Loucy (cell line): Measurements from ENCODE around the gene SF3B3.

Experiments used
- H2AFZ ChIP-seq: fragments of 200-600 bp; sonication (generic); 2 replicates; pipeline ENCODE4 v1.6.0; 2016; ENCODE audit warnings: antibody characterized with exemption, mild to moderate bottlenecking, low read length, moderate library complexity
- H3F3A ChIP-seq: fragments of 200-600 bp; 2 replicates; pipeline ENCODE4 v1.6.0; 2016; ENCODE audit warnings: antibody characterized with exemption, low read depth, mild to moderate bottlenecking
- H3K27me3 ChIP-seq: fragments of 200-600 bp; sonication (generic); 2 replicates; pipeline ENCODE4 v1.6.1; 2014; ENCODE audit warnings: low read length, mild to moderate bottlenecking; ENCODE audit not compliant: insufficient read depth, poor library complexity, severe bottlenecking
- H3K36me3 ChIP-seq: fragments of 200-600 bp; sonication (generic); 2 replicates; pipeline ENCODE4 v1.6.1; 2016; ENCODE audit warnings: low read length; ENCODE audit not compliant: insufficient read depth
- H3K4me1 ChIP-seq: fragments of 200-600 bp; sonication (generic); 2 replicates; pipeline ENCODE4 v1.5.1; 2014; ENCODE audit warnings: low read length, mild to moderate bottlenecking; ENCODE audit not compliant: insufficient read depth, poor library complexity, severe bottlenecking
- H3K4me2 ChIP-seq: fragments of 200-600 bp; sonication (generic); 2 replicates; pipeline ENCODE4 v1.6.0; 2014; ENCODE audit warnings: antibody characterized with exemption, low read length, low read depth, mild to moderate bottlenecking; ENCODE audit not compliant: poor library complexity, severe bottlenecking
- H3K4me3 ChIP-seq: fragments of 200-600 bp; sonication (generic); 2 replicates; pipeline ENCODE4 v1.5.1; 2014; ENCODE audit warnings: low read length, mild to moderate bottlenecking, mixed read lengths; ENCODE audit not compliant: poor library complexity, severe bottlenecking
- H3K79me2 ChIP-seq: fragments of 200-600 bp; sonication (generic); 2 replicates; pipeline ENCODE4 v1.6.1; 2014; ENCODE audit warnings: low read length; ENCODE audit not compliant: insufficient read depth
- H3K9ac ChIP-seq: fragments of 200-600 bp; sonication (generic); 2 replicates; pipeline ENCODE4 v1.6.0; 2014; ENCODE audit warnings: mild to moderate bottlenecking, low read depth, low read length, moderate library complexity; ENCODE audit not compliant: poor library complexity, severe bottlenecking
- H3K9me2 ChIP-seq: fragments of 200-600 bp; sonication (generic); replicated peaks from 2 replicates; pipeline ENCODE4 v1.6.1; 2016; ENCODE audit warnings: low read depth, low read length, mixed read lengths
- H3K9me3 ChIP-seq: fragments of 200-600 bp; sonication (generic); 2 replicates; pipeline ENCODE4 v1.6.1; 2014; ENCODE audit warnings: mild to moderate bottlenecking, antibody characterized with exemption, low read length, low read depth; ENCODE audit not compliant: insufficient read depth
- H4K20me1 ChIP-seq: fragments of 200-600 bp; sonication (generic); 2 replicates; pipeline ENCODE4 v1.6.0; 2014; ENCODE audit warnings: antibody characterized with exemption, low read length, mild to moderate bottlenecking; ENCODE audit not compliant: insufficient read depth, poor library complexity, severe bottlenecking
- CTCF ChIP-seq: fragments of 200-600 bp; sonication (generic); conservative IDR thresholded peaks from 2 replicates; pipeline ENCODE4 v1.5.1; 2014; ENCODE audit warnings: mild to moderate bottlenecking, antibody characterized with exemption, low read length
- EZH2phosphoT487 ChIP-seq: fragments of 200-600 bp; IDR thresholded peaks from 2 replicates; pipeline ENCODE4 v1.6.1; 2018; ENCODE audit warnings: antibody characterized with exemption, mild to moderate bottlenecking, moderate library complexity, borderline replicate concordance

SF3B3 gene

GRCh38 chr16:70476272-70477020, 47.2 kb upstream of the SF3B3 start:
- Histone ChIP-seq H3K4me3 (no peak overlapping the region), H2AFZ (no peak overlapping the region), H3K4me2 (no peak overlapping the region), H4K20me1 (no peaks in the 10 kb centered on the region), H3K9ac (no peak overlapping the region), H3K9me2 (no peaks in the 10 kb centered on the region), H3F3A (no peaks in the 10 kb centered on the region), H3K36me3 (no peaks in the 10 kb centered on the region; the same call in 1 of the 2 replicates), H3K27me3 (no peaks in the 10 kb centered on the region), H3K79me2 (no peaks in the 10 kb centered on the region), H3K4me1 (no peaks in the 10 kb centered on the region), H3K9me3 (no peaks in the 10 kb centered on the region)
- TF ChIP-seq CTCF (no peak), EZH2phosphoT487 (no peak)

- Histone ChIP-seq H3K27me3 (no peaks in the 10 kb centered on the region), H3K9ac (no peak overlapping the region), H3K9me3 (no peaks in the 10 kb centered on the region), H3K4me3 (no peak overlapping the region), H3K4me2 (no peak overlapping the region), H3K9me2 (no peaks in the 10 kb centered on the region), H2AFZ (no peak overlapping the region), H3K36me3 (no peaks in the 10 kb centered on the region; the same call in 1 of the 2 replicates), H3K79me2 (no peaks in the 10 kb centered on the region), H3K4me1 (no peaks in the 10 kb centered on the region), H4K20me1 (no peaks in the 10 kb centered on the region), H3F3A (no peaks in the 10 kb centered on the region)
- TF ChIP-seq CTCF (no peak), EZH2phosphoT487 (no peak)
Observed at GRCh38 chr16:70478169-70478568, 45.4 kb upstream of the SF3B3 start.

GRCh38 chr16:70478912-70479341, 44.7 kb upstream of the SF3B3 start:
- H3K9ac ChIP-seq = no peak overlapping the region
- no peak overlapping the region for H2AFZ ChIP-seq
- no peaks in the 10 kb centered on the region; the same call in 1 of the 2 replicates for H3K36me3 ChIP-seq
- H3K4me2 ChIP-seq = no peak overlapping the region
- no peaks in the 10 kb centered on the region for H3K79me2 ChIP-seq
- H4K20me1 ChIP-seq = no peaks in the 10 kb centered on the region
- H3K27me3 ChIP-seq = no peaks in the 10 kb centered on the region
- H3F3A ChIP-seq = no peaks in the 10 kb centered on the region
- H3K4me3 ChIP-seq = no peak overlapping the region
- no peaks in the 10 kb centered on the region for H3K9me3 ChIP-seq
- no peaks in the 10 kb centered on the region for H3K9me2 ChIP-seq
- H3K4me1 ChIP-seq = no peaks in the 10 kb centered on the region
- TF ChIP-seq CTCF (no peak), EZH2phosphoT487 (no peak)
